GM12874 (cell line): ENCODE results near the gene RBAK.

Source experiments
- TF ChIP-seq, protein P1 (sequence below): IDR thresholded peaks from 2 replicates; pipeline ENCODE4 v1.5.1; 2011; ENCODE audit warnings: low read depth, mild to moderate bottlenecking, control low read depth, low read length, moderate library complexity; ENCODE audit not compliant: insufficient read depth

The RBAK gene

DNA sequence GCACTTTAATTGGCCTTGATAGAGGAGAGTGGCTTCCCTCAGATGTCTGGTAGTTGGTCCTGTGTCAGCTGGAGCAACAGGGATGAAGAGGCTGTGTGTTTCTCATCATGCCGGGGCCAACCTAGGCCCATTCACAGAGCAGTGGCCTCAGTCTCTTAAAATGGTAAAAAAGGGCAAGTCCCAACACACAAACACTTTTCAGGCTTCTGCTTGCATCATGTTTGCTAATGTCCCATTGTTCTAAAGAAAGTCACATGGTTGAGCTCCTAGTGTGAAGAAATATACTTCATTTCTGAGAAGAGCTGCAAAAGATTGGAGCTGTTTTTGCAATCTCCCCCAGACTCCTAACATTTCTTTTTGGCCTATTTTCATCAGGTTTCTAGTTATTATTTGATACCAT is 40.6 kb upstream of the RBAK start:
- TF ChIP-seq, protein P1, sequence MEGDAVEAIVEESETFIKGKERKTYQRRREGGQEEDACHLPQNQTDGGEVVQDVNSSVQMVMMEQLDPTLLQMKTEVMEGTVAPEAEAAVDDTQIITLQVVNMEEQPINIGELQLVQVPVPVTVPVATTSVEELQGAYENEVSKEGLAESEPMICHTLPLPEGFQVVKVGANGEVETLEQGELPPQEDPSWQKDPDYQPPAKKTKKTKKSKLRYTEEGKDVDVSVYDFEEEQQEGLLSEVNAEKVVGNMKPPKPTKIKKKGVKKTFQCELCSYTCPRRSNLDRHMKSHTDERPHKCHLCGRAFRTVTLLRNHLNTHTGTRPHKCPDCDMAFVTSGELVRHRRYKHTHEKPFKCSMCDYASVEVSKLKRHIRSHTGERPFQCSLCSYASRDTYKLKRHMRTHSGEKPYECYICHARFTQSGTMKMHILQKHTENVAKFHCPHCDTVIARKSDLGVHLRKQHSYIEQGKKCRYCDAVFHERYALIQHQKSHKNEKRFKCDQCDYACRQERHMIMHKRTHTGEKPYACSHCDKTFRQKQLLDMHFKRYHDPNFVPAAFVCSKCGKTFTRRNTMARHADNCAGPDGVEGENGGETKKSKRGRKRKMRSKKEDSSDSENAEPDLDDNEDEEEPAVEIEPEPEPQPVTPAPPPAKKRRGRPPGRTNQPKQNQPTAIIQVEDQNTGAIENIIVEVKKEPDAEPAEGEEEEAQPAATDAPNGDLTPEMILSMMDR = no peak

DNA sequence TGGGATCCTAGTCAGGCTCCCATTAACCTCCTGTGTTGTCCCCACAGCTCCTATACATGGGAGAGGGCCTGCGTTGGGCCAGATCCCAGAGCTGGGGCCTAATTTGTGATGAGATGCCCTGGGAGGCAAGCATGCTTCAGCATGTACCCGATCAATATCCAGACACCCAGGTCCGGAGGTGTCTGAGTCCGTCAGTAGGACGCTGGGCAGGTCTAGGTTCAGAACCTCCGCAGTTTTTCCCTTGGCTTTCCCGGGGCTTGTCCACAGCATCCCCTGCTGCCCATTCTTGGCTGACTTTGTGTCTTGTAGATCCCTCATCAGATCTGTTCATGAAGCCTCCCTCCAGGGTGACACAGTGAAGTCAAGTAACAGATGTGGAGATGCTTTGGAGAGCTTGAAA is 32.7 kb upstream of the RBAK start:
- TF ChIP-seq, protein P1 = no peak

DNA sequence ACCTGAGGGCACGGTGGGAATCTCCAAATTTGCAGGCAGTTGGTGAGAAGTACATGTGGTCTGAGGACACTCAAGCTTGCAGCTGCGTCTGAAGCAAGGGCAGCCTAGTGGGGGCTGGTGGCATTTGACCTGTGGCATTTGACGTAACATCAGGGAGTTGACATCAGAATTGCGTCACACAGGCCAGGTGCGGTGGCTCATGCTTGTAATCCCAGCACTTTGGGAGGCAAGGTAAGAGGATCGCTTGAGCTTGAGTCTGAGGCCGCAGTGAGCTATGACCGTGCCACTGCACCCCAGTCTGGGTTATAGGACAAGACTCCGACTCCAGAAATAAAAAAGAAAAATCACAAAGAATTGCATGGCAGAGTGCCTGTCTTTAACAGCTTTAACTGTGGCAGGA is 25.6 kb upstream of the RBAK start:
- TF ChIP-seq, protein P1 = no peak

DNA sequence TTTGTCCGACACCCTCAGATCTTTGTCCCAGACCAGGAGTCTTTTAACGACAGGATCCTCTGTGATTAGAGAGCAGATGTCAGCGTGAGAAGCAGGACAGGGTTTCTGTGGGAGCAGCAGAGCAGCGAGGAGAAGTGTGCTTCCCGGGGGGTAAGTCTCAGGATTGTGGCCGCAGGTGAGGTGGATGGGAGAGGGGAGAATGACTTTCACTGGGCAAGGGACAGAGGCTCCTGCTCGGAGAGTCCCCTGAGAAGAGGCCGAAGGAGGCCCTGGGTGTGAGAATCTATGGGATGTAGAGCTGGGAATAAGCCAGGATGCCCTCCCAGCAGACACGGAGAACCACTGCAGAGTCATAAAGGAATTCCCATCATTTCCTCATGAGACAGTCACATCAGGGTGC is 10.4 kb upstream of the RBAK start:
- TF ChIP-seq, protein P1 = no peak

DNA sequence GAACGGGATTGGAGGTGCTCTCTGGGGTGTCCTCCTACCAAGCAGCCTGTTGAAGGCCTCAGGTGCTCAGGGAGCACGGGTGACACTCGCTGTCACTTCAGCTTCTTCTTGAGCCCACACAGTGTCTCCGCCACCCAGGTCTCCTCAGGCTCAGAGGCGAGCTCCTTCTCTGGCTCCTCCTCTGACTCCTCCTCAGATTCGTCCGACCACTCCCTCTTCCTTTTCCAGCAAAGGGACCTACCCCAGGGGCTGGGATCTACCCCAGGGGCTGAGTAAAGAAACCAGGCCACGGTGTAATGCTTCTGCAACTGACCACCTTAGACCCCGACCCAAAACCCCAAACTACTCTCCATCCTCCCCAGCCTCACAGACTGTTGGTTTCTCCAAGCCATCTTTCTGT is 9.2 kb upstream of the RBAK start:
- TF ChIP-seq, protein P1 = no peak

DNA sequence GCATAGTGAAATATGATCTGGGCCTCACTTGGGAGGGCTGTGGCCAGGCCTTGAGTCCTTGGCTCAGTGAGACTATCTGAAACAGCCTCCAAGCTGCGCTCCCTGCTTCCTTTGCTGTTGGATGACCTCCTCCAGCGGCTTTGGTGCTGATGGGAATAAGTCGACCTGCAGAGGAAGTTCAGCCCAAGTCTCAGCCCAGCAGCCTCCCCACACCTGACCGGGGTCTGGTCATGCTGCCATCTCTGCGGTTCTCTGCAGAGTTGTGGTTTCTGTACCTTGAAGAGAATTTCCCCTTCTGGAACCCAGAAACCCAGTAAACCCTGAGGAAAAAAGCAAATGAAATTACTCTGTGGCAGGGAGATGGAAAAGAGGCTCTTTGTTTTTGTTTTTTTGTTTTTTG is 4.6 kb upstream of the RBAK start:
- TF ChIP-seq, protein P1 = no peak

DNA sequence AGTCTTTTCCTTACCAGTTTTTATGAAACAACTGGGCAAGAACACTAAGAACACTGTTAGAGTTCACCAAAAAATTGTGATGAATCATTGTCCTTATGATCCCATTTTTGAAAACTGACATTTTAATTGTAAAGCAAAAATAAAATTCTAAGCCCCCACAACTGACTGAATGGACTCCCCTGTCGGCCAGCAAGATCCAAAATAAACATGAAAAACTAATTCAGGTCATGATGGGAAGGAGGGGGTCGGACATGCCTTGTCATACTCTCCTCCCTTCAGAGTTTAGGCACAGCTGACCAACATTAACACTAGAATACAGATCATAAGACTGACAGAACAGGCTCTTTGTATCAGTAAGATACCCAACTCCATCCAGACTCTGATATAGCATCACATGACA is 2.0 kb upstream of the RBAK start:
- TF ChIP-seq, protein P1 = no peak

DNA sequence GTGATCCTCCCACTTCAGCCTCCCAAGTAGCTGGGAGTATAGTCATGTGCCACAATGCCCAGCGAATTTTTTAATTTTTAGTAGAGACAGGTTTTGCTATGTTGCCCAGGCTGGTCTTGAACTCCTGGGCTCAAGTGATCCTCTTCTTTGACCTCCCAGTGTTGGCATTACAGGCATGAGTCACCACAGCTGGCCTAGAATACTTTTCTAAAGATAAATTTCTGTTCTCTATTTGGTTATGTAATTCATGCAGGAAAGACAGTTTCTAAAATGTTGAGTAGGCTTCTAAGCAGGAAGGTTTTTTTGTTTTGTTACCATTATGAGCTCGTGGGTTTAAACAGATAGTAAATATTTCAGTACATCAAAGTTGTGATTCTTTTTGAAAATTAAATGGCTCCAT is 5.0 kb downstream of the RBAK start:
- TF ChIP-seq, protein P1 = no peak
